ENCODE data around the gene ABCD2.

- TF ChIP-seq POLR2A (IDR thresholded peaks at IDR 0.05; ENCODE audit: low read length) (no peak), GATA1 (IDR thresholded peaks at IDR 0.05; ENCODE audit: low read depth, low read length) (no peak)
These were observed 116.9 kb downstream of the ABCD2 start for GRCh38 chr12:39502726-39503125.

Data from erythroblast (primary cell).